ENCODE results near the gene ZNF679.
"Not testable (repeated sequence)": the region's sequence is repeated elsewhere in the genome, so short reads cannot be mapped to it uniquely, and the experiment has no call there.

Gene ZNF679

GRCh38 chr7:64192148-64192704, 36.0 kb upstream of the ZNF679 start:
- Histone ChIP-seq H3K36me3 (ENCODE audit: insufficient read depth) (no peaks in the 10 kb centered on the region), H3K4me2 (no peak overlapping the region), H3K4me1 (ENCODE audit: low read depth, poor library complexity, severe bottlenecking) (no peaks in the 10 kb centered on the region), H3K79me2 (ENCODE audit: insufficient read depth, low read depth) (no peaks in the 10 kb centered on the region), H3K4me3 (IDR thresholded peaks at IDR 0.05; ENCODE audit: insufficient read depth, low read depth, low read length) (no peak overlapping the region), H4K20me1 (ENCODE audit: insufficient read depth) (no peaks in the 10 kb centered on the region), H2AFZ (ENCODE audit: low read depth) (no peak overlapping the region), H3K27me3 (ENCODE audit: insufficient read depth, low read depth) (no peaks in the 10 kb centered on the region), H3K9ac (no peak overlapping the region), H3K27ac (no peak overlapping the region)
- no peak for TF ChIP-seq CTCF (conservative IDR thresholded peaks at IDR 0.05; ENCODE audit: low read depth, low read length)

GRCh38 chr7:64192775-64193174, 35.5 kb upstream of the ZNF679 start:
- H3K9ac ChIP-seq: no peak overlapping the region
- no peaks in the 10 kb centered on the region for H4K20me1 ChIP-seq (ENCODE audit: insufficient read depth)
- no peaks in the 10 kb centered on the region for H3K4me1 ChIP-seq (ENCODE audit: low read depth, poor library complexity, severe bottlenecking)
- no peaks in the 10 kb centered on the region for H3K36me3 ChIP-seq (ENCODE audit: insufficient read depth)
- no peak overlapping the region for H2AFZ ChIP-seq (ENCODE audit: low read depth)
- H3K79me2 ChIP-seq (ENCODE audit: insufficient read depth, low read depth): no peaks in the 10 kb centered on the region
- H3K4me2 ChIP-seq: no peak overlapping the region
- TF ChIP-seq CTCF (conservative IDR thresholded peaks at IDR 0.05; ENCODE audit: low read depth, low read length): no peak
- H3K27me3 ChIP-seq (ENCODE audit: insufficient read depth, low read depth): no peaks in the 10 kb centered on the region
- H3K4me3 ChIP-seq (IDR thresholded peaks at IDR 0.05; ENCODE audit: insufficient read depth, low read depth, low read length): no peak overlapping the region
- H3K27ac ChIP-seq: no peak overlapping the region

GRCh38 chr7:64206903-64207302, 21.4 kb upstream of the ZNF679 start, which contains the start of gene ZNF735:
TSS of gene ZNF735 (plus strand) at chr7:64207203. CDS start at chr7:64207203, 0 bp downstream.
- no peak within 1 kb of the TSS for H3K4me3 ChIP-seq (IDR thresholded peaks at IDR 0.05; ENCODE audit: insufficient read depth, low read depth, low read length)
- H3K27ac ChIP-seq: no peak within 1 kb of the TSS
- H3K4me1 ChIP-seq (ENCODE audit: low read depth, poor library complexity, severe bottlenecking): no peaks in the 10 kb centered on the region
- H3K27me3 ChIP-seq (ENCODE audit: insufficient read depth, low read depth): no peaks in the 10 kb centered on the region
- H4K20me1 ChIP-seq (ENCODE audit: insufficient read depth): no peaks in the 10 kb centered on the region
- H3K36me3 ChIP-seq (ENCODE audit: insufficient read depth): no peaks in the 10 kb centered on the region
- no peak within 1 kb of the TSS for H2AFZ ChIP-seq (ENCODE audit: low read depth)
- no peaks in the 10 kb centered on the region for H3K79me2 ChIP-seq (ENCODE audit: insufficient read depth, low read depth)
- no peak within 1 kb of the TSS for H3K9ac ChIP-seq
- TF ChIP-seq CTCF (conservative IDR thresholded peaks at IDR 0.05; ENCODE audit: low read depth, low read length): no peak
- no peak within 1 kb of the TSS for H3K4me2 ChIP-seq

- not testable (repeated sequence) for H3K79me2 ChIP-seq (ENCODE audit: insufficient read depth, low read depth); H3K27ac ChIP-seq; H3K4me3 ChIP-seq (IDR thresholded peaks at IDR 0.05; ENCODE audit: insufficient read depth, low read depth, low read length); H3K27me3 ChIP-seq (ENCODE audit: insufficient read depth, low read depth); H3K36me3 ChIP-seq (ENCODE audit: insufficient read depth); H4K20me1 ChIP-seq (ENCODE audit: insufficient read depth); H3K9ac ChIP-seq; H3K4me2 ChIP-seq; H2AFZ ChIP-seq (ENCODE audit: low read depth); H3K4me1 ChIP-seq (ENCODE audit: low read depth, poor library complexity, severe bottlenecking)
Measured at GRCh38 chr7:64219710-64220298, 8.5 kb upstream of the ZNF679 start.

GRCh38 chr7:64223366-64223765, 4.9 kb upstream of the ZNF679 start:
- H3K27ac ChIP-seq: no peak overlapping the region
- H2AFZ ChIP-seq (ENCODE audit: low read depth): no peak overlapping the region
- H3K9ac ChIP-seq: no peak overlapping the region
- no peak for TF ChIP-seq CTCF (conservative IDR thresholded peaks at IDR 0.05; ENCODE audit: low read depth, low read length)
- no peaks in the 10 kb centered on the region for H3K36me3 ChIP-seq (ENCODE audit: insufficient read depth)
- no peaks in the 10 kb centered on the region for H4K20me1 ChIP-seq (ENCODE audit: insufficient read depth)
- no peak overlapping the region for H3K4me3 ChIP-seq (IDR thresholded peaks at IDR 0.05; ENCODE audit: insufficient read depth, low read depth, low read length)
- no peaks in the 10 kb centered on the region for H3K4me1 ChIP-seq (ENCODE audit: low read depth, poor library complexity, severe bottlenecking)
- no peak overlapping the region for H3K4me2 ChIP-seq
- no peaks in the 10 kb centered on the region for H3K27me3 ChIP-seq (ENCODE audit: insufficient read depth, low read depth)
- H3K79me2 ChIP-seq (ENCODE audit: insufficient read depth, low read depth): no peaks in the 10 kb centered on the region
